ENCODE results near the gene SEMA3D.

The SEMA3D gene

DNA sequence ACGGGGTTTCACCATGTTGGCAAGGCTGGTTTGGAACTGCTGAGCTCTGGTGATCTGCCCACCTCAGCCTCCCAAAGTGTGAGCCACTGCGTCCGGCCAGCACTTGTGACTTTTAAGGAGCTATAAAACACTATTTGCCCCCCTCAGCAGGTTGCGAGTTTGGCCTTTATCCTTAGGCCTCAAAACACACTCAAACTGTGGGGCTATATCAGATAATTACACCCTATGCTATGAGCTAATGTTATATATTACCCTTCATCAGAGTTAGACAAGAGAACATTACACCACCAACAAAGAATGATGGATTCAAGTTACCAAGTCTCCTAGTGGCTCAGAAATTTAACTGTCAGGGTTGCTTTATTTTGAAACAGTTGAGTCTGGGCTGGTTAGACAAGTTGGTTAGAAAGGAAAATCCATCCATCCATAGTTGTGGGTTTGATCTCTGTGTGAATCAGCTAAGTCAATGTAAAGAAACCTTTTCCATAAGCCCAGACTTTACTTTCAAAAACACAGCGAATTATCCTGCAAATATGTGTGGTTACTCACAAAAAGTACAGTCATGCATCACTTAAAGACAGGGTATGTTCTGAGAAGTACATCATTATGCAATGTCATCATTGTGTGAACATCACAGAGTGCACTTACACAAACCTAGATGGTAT is 115.8 kb downstream of the SEMA3D start:
- no peak for DNase-seq

DNA sequence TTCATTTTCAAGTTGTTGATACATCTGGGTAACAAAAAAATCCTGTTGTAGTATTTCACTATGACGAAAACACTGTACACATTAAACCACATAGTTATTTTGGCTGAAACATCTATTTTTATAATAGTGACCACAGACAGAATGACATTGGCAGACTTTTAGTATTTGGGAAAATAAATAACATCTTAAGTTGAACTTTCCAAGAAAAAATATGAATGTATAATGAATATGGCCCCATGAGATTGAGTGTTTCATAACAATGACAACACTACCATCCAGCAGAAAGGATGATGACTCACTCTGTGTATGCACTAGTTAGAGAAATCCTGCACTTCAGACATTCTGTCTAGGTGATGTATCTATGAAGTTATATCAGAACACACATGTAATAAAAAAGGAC is 118.1 kb downstream of the SEMA3D start:
- DNase-seq: no peak

DNA sequence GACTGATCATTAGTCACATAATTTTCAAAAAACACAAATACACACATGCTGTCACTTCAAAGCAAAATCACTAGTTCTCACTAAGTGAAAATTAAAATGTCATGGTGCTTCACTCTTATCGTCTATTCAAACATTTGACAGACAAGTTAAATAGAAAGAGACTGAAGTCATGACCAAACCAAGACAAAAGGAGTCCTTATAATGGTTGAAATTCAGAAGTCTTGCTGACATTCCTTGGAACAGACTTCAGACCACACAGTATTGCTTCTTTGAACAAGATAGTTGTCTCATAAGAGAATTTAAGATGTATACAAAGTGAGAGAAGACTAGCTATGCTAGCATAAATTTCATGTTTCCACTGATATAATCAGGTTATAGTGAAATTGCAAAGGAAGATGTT is 119.5 kb downstream of the SEMA3D start:
- no peak for DNase-seq

DNA sequence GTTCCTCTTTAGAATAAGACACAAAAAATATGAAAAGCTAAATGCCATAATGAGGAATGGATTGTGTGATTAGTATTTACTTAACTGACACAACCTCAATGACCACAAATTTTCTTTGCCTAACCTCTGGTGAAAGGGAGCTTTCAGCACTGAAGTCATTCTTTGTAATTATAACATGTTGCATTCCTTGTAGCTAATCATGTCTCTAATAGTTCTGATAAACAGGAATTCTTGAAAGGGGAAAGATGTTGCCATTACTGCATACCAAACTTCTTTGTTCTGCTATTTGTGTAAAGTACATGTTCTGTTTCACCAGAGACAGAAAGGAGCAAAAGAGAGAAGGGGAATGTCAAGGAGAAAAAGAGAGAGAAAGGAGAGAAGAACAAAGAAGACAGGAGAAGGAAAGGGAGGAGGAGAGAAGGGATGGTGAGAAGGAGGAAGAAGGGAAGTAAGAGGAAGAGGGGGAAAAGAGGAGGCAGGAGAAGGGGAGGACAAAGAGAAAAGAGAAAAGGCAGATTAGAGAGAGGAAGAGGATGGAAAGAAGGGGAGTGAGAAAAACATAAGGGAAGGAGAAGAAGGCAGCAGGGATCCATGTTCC is 120.9 kb downstream of the SEMA3D start:
- DNase-seq: no peak

DNA sequence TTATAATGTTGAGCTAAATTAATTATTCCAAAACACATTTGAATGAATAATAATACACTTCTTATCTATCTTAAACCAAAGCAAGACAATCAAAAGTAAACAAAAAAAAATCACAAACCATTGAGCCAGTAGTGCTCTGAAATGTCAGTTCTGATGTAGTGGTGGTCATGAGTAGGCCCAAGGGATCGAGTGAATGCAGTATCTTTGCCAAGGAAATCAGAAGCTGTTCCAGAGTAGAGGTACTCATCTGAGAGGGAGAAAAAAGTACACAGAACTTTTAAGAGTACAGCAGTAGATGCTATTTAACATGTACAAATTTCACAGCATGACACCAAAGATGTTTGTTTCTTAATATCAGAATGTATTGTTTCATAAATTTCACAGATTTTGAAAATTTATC is 121.5 kb downstream of the SEMA3D start:
- DNase-seq: no peak

DNA sequence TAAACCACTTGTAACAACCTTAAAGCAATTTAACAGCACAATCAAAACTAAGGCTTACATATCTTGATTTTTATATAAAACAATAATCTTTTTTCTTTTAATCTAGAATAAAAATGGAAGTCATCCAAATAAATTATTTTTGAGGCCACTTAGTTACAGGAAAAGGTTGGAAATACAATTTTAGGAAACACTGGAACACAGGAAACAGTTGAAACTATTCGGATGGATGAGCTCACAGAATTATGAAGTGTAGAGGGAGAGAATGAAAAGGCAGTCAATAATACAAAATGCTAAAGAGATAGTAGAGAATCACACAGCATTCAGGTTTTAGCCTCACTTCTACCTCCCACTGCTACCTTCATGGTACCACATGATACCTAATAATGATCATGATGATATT is 124.2 kb downstream of the SEMA3D start:
- DNase-seq: no peak

DNA sequence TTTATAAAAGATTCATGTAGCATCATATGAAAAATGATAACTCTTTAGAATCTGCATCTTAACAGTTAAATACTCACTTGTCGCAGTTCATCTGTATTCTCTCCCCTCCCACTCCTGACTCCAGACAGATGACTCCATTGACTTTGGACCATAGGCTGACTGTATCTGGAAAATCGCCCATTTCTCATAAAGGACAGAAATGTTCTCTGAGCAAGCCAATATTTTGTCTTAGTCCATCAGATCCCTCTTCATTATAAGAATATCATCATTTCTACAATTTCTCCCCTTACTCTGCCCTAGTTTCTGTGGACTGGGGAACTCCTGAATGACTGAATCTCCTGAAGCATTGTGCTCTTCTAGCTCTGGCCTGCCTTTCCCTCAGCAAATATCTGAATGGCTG is 125.4 kb downstream of the SEMA3D start:
- DNase-seq: no peak

DNA sequence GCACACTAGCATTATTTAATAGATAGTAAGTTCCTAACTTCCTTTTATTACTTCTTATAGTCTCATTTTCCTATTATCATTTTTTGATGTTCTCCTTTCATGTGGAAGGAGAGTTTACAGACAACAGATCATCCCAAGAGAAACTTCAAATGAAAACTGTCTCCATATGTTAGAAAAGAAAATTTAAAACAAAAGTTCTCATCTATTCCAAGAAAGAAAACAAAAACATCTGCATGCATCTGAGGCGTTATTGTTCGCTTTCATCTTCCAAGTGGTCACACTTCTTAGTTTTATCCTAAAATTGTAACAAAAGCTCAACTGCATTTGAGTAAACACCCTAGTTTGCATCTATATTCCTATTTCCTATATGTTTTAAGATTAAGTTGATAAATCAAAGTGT is 126.2 kb downstream of the SEMA3D start:
- DNase-seq: no peak

DNA sequence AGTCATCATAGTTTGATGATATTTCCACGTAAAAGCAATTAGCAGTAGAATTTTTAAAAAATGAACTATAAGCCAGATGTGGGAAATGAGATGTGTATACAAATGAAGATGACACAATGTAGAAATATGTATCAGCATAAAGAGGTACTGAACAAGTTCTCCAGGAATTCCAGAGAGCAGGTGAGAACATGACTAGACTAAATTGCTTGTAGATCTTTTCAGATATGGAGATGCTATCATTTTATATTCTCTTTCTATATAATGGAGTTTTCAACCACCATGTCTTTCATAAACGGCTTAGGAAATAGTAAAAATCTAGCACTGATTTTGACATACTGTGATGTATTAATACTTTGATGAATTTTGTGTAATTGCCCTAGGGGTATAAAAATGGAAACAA is 130.9 kb downstream of the SEMA3D start:
- no peak for DNase-seq

DNA sequence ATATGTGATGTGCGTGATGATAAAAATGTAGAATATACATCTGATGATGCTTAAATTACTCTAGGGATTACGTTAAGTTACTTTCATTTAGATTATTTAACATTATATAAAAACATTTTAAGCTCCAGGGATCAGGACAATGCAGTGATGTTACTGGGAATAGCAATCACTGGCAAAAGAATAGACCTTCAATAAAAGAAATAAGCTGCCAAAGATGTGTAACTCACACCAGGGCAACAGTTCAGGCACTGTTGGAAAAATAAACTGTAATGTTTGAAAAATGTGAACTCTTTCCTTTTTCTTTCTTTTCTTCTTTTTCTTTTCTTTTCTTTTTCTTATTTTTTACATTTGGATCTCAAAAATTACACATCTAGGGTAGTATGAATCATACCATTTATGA is 131.7 kb downstream of the SEMA3D start:
- no peak for DNase-seq

DNA sequence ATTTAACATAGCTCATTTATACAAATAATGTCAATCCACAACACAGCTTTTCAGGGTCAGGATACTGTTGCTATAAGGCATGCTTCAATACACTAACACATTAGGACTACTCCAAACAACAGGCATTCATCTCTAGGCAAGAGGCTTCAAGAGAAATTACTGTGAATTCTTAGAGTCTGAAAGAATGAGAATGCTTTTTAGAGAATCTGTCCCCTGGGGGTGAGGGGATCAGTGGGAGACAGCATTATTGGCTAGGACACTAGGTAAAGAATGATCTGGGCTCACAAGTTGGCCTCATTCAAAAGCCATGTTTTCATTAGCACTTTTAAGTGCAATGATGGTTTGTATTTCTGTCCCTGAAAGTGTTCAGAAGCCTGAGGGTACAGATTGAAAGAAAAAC is 132.6 kb downstream of the SEMA3D start:
- no peak for DNase-seq

DNA sequence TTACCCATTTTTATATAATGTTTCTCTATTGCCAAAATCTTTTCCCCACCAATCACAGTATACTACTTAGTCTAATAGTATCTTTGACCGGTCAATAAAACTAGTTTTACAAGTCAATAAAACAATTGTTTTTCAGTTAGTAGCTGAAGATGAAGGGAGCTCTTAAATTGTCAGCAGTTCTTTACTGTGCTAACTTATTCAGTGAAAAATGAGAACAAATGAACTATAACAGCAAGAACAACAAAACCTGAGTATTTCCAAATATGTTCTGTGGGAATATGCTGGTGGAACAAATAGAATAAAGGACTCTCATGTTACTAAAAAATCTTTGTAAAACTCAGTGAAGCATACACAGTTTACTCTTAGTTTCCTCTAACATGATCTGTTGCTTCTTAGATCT is 134.0 kb downstream of the SEMA3D start:
- DNase-seq: no peak

DNA sequence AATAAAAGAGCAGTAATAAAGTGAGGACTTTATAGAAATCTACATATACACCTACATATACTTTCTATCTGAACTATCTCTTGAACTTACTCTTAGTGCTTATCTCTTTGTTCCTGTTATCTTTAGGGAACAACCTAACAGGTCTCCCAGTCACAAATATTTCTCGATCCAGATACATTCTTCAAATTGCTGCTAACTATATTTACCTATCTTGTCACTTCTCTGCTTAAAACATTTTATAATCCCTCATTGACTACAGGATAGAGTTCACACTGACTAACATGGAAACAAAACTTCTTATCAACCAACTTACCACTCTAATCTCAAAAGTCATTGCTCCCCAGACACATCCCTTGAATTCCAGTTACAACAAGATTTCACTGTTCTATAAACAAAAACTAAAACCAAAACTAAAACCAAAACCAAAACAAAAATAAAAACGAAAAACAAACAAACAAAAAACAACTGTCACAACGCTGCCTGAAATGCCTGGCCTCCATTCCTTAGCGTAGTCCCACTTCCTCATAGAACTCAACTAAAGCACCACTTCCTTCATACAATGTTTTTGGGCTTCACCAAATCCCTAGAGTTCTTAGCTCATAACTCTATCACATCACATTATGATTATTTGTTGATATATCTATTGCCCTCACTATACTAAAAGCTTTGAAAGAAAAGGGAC is 134.7 kb downstream of the SEMA3D start:
- DNase-seq: no peak

DNA sequence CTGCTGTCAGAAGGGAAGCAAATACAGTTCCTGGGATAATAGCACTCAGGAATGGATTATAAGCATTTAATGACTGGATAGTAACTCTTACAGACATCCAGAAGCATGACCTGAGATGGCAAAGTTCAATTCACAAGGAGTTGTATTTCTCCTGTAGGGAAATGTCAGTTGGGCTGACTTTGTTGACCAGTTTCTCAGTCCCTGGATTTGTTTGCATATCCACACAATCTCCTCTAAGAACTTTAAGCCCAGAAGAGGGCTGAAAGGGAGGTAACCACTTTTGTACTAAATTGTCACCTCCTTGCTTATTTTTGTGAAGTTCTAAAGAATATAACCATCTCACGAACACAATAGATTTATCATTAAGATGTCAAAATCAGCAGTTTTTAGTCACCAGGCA is 140.3 kb downstream of the SEMA3D start:
- no peak for DNase-seq

DNA sequence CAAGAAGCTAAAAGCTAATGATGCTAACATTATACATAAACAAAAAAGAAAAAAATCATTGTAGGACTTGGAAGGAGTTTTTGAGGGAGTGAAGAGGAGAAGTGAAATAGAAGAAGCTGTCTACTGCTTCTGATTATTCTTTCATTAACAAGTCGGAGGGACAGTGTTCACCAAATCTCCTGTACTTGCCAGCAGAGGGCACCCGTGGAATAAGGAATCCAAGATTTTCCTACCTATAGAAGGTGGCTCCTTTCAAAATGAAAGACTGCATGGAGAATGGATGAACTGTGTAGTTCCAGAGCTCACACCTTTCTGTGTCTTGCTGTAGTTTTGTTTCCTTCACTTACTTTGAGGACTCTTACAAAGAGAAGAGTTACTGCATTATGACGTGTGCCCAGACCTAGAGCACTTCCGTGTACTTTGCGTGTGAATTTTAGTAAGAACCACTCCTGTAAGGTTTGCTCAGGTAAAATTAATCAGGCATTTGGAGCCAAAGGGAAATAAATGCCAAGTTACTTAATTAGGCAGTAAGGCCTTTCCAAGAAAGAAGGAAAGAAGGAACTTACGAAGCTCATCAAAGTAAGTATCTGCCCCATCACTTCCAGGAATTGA is 145.1 kb downstream of the SEMA3D start:
- peak; percentile 25 for DNase-seq

DNA sequence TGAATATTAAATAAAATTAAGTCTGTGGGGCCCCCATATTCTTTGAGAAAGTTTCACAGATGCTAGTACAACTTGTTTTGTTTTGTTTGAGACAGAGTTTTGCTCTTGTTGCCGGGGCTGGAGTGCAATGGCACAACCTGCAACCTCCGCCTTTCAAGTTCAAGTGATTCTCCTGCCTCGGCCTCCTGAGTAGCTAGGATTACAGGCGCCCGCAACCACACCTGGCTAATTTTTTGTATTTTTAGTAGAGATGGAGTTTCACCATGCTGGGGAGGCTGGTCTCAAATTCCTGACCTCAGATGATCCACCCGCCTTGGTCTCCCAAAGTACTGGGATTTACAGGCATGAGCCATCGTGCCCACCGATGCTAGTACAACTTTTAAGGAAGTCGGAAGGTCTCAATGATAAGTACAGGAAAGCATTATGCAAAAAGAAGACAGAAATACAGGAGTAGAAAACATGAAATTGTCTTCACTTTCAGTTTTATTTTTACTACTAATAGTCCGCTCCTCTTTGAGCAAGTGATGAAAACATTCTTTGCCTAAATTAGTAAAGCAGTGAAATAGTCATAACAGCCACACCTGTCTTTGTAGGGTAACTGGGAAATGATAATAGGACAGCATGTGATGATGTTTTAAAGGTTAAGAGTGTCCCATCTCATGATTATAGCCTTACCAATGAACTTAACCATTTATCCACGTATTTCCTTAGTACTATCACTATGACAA is 147.5 kb downstream of the SEMA3D start:
- DNase-seq: no peak

DNA sequence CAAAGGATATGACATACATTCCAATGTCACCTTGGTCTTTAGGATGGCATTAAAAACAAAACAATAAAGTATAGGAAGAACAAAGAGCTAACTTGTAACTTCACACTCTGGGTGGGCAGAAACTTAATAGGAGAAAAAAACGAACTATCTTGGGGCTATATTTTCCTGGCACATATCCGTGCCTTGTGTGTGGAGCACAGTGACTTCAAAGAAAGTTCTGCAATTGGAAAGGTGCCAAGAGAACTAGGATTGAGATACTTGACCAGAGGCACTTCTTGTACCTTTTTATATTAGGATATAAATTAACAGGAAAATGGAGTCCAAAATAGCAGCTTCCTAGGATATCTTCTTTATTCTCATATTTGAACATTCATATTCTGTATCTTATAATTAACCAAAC is 148.4 kb downstream of the SEMA3D start:
- no peak for DNase-seq

DNA sequence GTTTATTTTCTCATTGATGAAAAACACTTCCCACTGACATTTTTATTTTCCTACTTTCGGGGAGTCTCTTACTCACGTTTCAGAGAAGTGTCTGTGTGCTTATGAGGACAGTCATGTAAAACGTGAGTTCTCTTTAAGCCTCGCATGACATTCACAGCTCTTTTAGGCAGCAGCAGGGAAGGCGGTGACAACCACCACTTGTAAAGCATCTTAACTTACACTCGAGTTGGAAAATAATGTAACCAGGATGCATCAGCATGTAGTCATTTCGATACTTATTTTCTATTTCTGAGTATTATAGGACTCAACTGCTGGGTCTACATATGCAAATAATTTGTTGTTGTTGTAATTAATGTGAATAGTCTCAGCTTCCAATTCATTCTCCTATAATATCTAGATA is 153.6 kb downstream of the SEMA3D start:
- no peak for DNase-seq

DNA sequence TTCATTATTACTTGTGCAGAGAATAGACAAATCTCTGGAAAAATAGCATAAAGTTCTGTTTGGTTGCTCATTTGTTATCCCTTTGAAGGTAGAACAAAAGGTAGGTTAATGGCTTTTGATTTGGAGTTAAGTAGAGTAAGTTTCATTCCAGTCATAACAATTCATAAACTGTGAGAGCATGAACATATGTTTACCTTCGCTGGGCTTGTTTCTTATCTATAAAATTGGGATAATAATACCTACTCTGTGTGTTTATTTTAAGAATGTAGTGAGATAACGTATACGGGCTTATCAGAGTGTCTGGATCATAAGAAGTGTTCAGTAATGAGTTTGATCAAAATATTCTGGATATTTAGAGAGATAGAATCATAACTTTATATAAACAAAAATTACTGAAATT is 155.4 kb downstream of the SEMA3D start:
- DNase-seq: no peak

DNA sequence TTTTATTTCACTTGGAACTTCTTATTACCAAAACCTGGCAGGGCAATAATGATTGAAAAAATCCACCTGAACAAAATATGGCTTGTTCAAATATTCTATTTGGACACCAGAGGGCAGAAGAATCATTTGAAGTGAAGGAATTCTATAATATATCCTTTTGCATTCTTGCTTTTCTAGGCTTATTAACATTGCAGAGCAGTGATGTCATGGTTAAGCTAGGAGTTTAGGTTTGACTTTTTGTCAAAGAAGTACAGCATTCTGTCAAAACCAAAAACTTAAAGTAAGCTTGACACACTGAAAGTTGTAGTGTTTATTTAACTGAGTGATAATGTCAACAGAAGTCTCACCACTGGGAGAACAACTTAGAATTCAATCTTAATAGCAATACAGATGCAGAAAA is 156.0 kb downstream of the SEMA3D start:
- DNase-seq: no peak

DNA sequence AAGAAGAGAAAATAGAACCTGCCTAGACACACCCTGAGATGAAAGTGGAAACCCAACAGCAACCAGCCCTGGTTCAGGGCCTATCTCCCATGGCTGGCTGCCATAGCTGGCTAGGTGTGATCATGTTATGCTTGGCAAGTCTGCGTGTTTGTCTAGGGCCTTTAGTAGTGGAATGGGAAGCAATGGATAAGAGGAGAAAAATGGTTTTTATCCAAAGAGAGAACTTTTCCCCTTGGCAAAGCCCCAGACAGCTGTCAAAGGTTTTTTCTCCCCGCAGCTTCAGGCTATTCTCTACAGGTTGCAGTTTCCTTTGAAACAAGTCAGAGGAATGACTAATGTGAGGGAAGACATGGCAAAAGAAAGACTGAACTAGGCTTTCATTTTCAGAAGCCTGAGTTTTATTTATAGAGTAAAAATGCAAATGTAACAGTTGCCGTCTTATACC is 161.5 kb downstream of the SEMA3D start:
- no peak for DNase-seq

DNA sequence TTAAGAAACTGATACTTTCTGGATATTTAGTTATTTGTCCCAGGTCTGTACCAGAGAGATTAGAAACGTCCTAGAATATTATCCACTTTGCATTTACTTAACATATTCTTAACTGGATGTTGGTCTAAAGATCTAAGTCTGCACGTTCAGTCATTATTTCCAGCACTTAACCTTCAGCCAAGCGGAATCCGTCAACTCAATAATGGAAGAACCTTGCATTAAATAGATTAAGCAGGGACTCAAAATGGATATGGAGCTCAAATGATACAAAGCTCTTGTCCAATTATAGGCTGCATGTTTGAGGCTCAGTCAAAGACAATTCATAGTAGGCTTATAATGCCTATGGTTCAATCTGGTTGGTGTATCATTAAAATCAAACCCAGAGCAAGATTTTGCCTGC is 162.9 kb downstream of the SEMA3D start:
- DNase-seq: peak; percentile 30

DNA sequence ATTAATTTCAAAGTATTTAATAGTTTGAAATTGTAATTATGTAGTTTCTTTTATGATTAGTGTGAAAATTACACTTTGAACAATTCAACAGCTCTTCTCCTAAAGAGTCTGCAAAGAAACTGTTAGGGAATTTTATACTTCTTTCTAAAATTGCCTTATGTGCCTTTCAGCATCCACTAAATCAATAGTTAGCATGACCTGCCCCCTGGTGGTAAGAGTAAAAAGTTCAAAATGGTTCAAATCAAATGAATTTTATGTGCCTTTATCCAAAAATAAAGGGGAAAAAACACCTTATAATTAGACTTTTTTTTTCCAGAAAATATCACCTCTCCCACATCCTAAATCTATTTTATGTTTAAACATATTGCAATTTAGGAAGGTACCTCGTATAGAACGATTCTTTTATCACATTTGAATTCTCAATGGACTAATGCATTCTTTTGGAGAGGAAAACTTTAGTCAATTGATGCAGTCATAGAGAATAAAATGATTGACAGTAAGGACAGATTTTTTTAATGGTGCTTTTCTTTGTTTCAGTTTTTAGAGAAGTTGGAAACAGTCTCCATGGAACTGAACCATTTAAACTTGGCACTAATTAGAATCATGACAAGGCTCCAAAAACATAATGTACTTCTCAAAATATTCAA is 163.7 kb downstream of the SEMA3D start:
- peak; percentile 48 for DNase-seq

Data from NCI-H2227 treated with DMSO at 0.1 percent for 48 hours (cell line).